ACC112 (cell line): ENCODE results near the gene GMNN.

ENCODE experiments used
- H2AFZ ChIP-seq: fragments of 200-600 bp; sonication (generic); one replicate; pipeline ENCODE4 v1.6.0; 2017; ENCODE audit warnings: antibody characterized with exemption, low read length; ENCODE audit not compliant: unreplicated experiment
- H3K27ac ChIP-seq: fragments of 200-600 bp; sonication (generic); 2 replicates; pipeline ENCODE4 v1.5.1; 2014; ENCODE audit warnings: low read depth, mild to moderate bottlenecking, antibody characterized with exemption, low read length, moderate library complexity
- H3K27me3 ChIP-seq: fragments of 200-600 bp; sonication (generic); 2 replicates; pipeline ENCODE4 v1.6.1; 2014; ENCODE audit warnings: mild to moderate bottlenecking, antibody characterized with exemption, low read length, moderate library complexity, mixed read lengths; ENCODE audit not compliant: insufficient read depth
- H3K36me3 ChIP-seq: fragments of 200-600 bp; sonication (generic); 2 replicates; pipeline ENCODE4 v1.6.1; 2016; ENCODE audit warnings: mild to moderate bottlenecking, antibody characterized with exemption, low read length, moderate library complexity, mixed read lengths; ENCODE audit not compliant: insufficient read depth
- H3K4me1 ChIP-seq: fragments of 200-600 bp; sonication (generic); one replicate; pipeline ENCODE4 v1.6.1; 2016; ENCODE audit warnings: low read length, mixed read lengths; ENCODE audit not compliant: insufficient read depth, unreplicated experiment, control insufficient read depth
- H3K4me3 ChIP-seq: fragments of 200-600 bp; sonication (generic); 2 replicates; pipeline ENCODE4 v1.5.1; 2014; ENCODE audit warnings: mild to moderate bottlenecking, low read depth, low read length
- H3K79me2 ChIP-seq: fragments of 200-600 bp; sonication (generic); one replicate; pipeline ENCODE4 v1.6.0; 2016; ENCODE audit warnings: low read length; ENCODE audit not compliant: control insufficient read depth, unreplicated experiment, insufficient read depth

Gene GMNN

GRCh38 chr6:24827970-24828369, 53.2 kb downstream of the GMNN start:
- no peak overlapping the region for H3K27ac ChIP-seq
- H2AFZ ChIP-seq: no peak overlapping the region
- H3K27me3 ChIP-seq: no peaks in the 10 kb centered on the region
- H3K4me3 ChIP-seq: no peak overlapping the region
- H3K4me1 ChIP-seq: peaks cover 27% of the 10 kb centered on the region
- no peaks in the 10 kb centered on the region for H3K79me2 ChIP-seq
- no peaks in the 10 kb centered on the region for H3K36me3 ChIP-seq

- no peak overlapping the region for H2AFZ ChIP-seq
- H3K79me2 ChIP-seq: no peaks in the 10 kb centered on the region
- no peaks in the 10 kb centered on the region for H3K36me3 ChIP-seq
- H3K4me3 ChIP-seq: no peak overlapping the region
- H3K27me3 ChIP-seq: no peaks in the 10 kb centered on the region
- no peak overlapping the region for H3K27ac ChIP-seq
- peaks cover 17% of the 10 kb centered on the region for H3K4me1 ChIP-seq
Measured at GRCh38 chr6:24829657-24830056, 54.9 kb downstream of the GMNN start.

- H2AFZ ChIP-seq: peak overlapping the region; percentile 39
- peak overlapping the region; percentile 60 for H3K27ac ChIP-seq
- no peaks in the 10 kb centered on the region for H3K36me3 ChIP-seq
- peak overlapping the region; percentile 20; the same call in 1 of the 2 replicates for H3K4me3 ChIP-seq
- peaks cover 16% of the 10 kb centered on the region for H3K4me1 ChIP-seq
- no peaks in the 10 kb centered on the region for H3K79me2 ChIP-seq
- no peaks in the 10 kb centered on the region for H3K27me3 ChIP-seq
Measured at GRCh38 chr6:24831771-24832716, 57.3 kb downstream of the GMNN start.

- H3K27me3 ChIP-seq: no peaks in the 10 kb centered on the region
- H3K27ac ChIP-seq: peak overlapping the region; percentile 60
- H3K4me1 ChIP-seq: peaks cover 16% of the 10 kb centered on the region
- peak overlapping the region; percentile 20; the same call in 1 of the 2 replicates for H3K4me3 ChIP-seq
- H3K36me3 ChIP-seq: no peaks in the 10 kb centered on the region
- H3K79me2 ChIP-seq: no peaks in the 10 kb centered on the region
- H2AFZ ChIP-seq: peak overlapping the region; percentile 39
Measured at GRCh38 chr6:24832794-24833193, 58.1 kb downstream of the GMNN start.

GRCh38 chr6:24833711-24834386, 59.1 kb downstream of the GMNN start:
- H2AFZ ChIP-seq: no peak overlapping the region
- no peak overlapping the region for H3K27ac ChIP-seq
- H3K36me3 ChIP-seq: no peaks in the 10 kb centered on the region

More at GRCh38 chr6:24833711-24834386, 59.1 kb downstream of the GMNN start:
- Histone ChIP-seq H3K79me2 (no peaks in the 10 kb centered on the region), H3K4me3 (no peak overlapping the region), H3K4me1 (peaks cover 16% of the 10 kb centered on the region), H3K27me3 (no peaks in the 10 kb centered on the region)
